ENCODE measurements around the gene PEAK3.

The PEAK3 gene

GRCh38 chr19:2239173-2239572 is 42.8 kb downstream of the PEAK3 start:
- DNase-seq (ENCODE audit: low read depth, low spot score), result no peak

- no peak for DNase-seq (ENCODE audit: low read depth, low spot score)
Observed at GRCh38 chr19:2237869-2238153, 44.2 kb downstream of the PEAK3 start.

GRCh38 chr19:2237051-2237868 is 44.7 kb downstream of the PEAK3 start:
- no peak for DNase-seq (ENCODE audit: low read depth, low spot score)

GRCh38 chr19:2236314-2237050 is 45.5 kb downstream of the PEAK3 start, which contains the start of the genes PLEKHJ1 and SF3A2:
TSS of gene PLEKHJ1 (minus strand) at chr19:2236329. CDS start at chr19:2236248, 81 bp downstream.
TSS of gene SF3A2 (plus strand) at chr19:2236824. CDS start at chr19:2243419, 6,595 bp downstream.
- DNase-seq (ENCODE audit: low read depth, low spot score), result peak; percentile 79

- DNase-seq (ENCODE audit: low read depth, low spot score), result no peak
Observed at GRCh38 chr19:2236064-2236313, 46.0 kb downstream of the PEAK3 start.

- no peak for DNase-seq (ENCODE audit: low read depth, low spot score)
Observed at GRCh38 chr19:2235381-2236063, 46.5 kb downstream of the PEAK3 start.

- no peak for DNase-seq (ENCODE audit: low read depth, low spot score)
Observed at GRCh38 chr19:2234996-2235380, 47.0 kb downstream of the PEAK3 start.

GRCh38 chr19:2233601-2234280 is 48.2 kb downstream of the PEAK3 start:
- no peak for DNase-seq (ENCODE audit: low read depth, low spot score)

- no peak for DNase-seq (ENCODE audit: low read depth, low spot score)
Observed at GRCh38 chr19:2232286-2233151, 49.5 kb downstream of the PEAK3 start.

GRCh38 chr19:2231621-2232221 is 50.3 kb downstream of the PEAK3 start:
- DNase-seq (ENCODE audit: low read depth, low spot score), result no peak

GRCh38 chr19:2230807-2231533 is 51.0 kb downstream of the PEAK3 start:
- no peak for DNase-seq (ENCODE audit: low read depth, low spot score)

- DNase-seq (ENCODE audit: low read depth, low spot score), result no peak
Observed at GRCh38 chr19:2230033-2230531, 51.9 kb downstream of the PEAK3 start.

GRCh38 chr19:2229103-2230032 is 52.6 kb downstream of the PEAK3 start:
- DNase-seq (ENCODE audit: low read depth, low spot score), result no peak

GRCh38 chr19:2228157-2229030 is 53.6 kb downstream of the PEAK3 start:
- DNase-seq (ENCODE audit: low read depth, low spot score), result no peak

GRCh38 chr19:2227415-2228156 is 54.4 kb downstream of the PEAK3 start:
- DNase-seq (ENCODE audit: low read depth, low spot score), result no peak

- no peak for DNase-seq (ENCODE audit: low read depth, low spot score)
Observed at GRCh38 chr19:2226840-2227360, 55.1 kb downstream of the PEAK3 start.
